Ishikawa (cell line): Measurements from ENCODE around the gene DPM1.

Experiments
- CREB1 ChIP-seq: IDR thresholded peaks from 2 replicates; pipeline ENCODE4 v1.6.1; 2012; ENCODE audit warnings: low read depth
- EP300 ChIP-seq: IDR thresholded peaks from 2 replicates; pipeline ENCODE4 v1.6.1; 2012; ENCODE audit warnings: borderline replicate concordance
- FOXM1 ChIP-seq: IDR thresholded peaks from 2 replicates; pipeline ENCODE4 v1.6.1; 2012; ENCODE audit warnings: low read depth, borderline replicate concordance
- NFIC ChIP-seq: IDR thresholded peaks from 2 replicates; pipeline ENCODE4 v1.6.1; 2012
- REST ChIP-seq: IDR thresholded peaks from 2 replicates; pipeline ENCODE4 v1.6.1; 2012; ENCODE audit warnings: low read depth, mild to moderate bottlenecking
- TAF1 ChIP-seq: IDR thresholded peaks from 2 replicates; pipeline ENCODE4 v1.6.1; 2012; ENCODE audit warnings: low read depth, mild to moderate bottlenecking
- USF1 ChIP-seq: IDR thresholded peaks from 2 replicates; pipeline ENCODE4 v1.6.1; 2012
- YY1 ChIP-seq: IDR thresholded peaks from 2 replicates; pipeline ENCODE4 v1.6.1; 2012; ENCODE audit warnings: low read depth

- TF ChIP-seq EP300 (peak; percentile 20; the same call in 1 of the 2 replicates), TAF1 (peak; percentile 86), YY1 (peak; percentile 91), CREB1 (peak; percentile 60; the same call in 1 of the 2 replicates), USF1 (peak; percentile 85), REST (0 out of 2 replicates have a peak, but pooled peaks have one; percentile 11), FOXM1 (peak; percentile 44; the same call in 1 of the 2 replicates), NFIC (no peak)
Observed at GRCh38 chr20:50931306-50932015, 26.9 kb downstream of the DPM1 start, which contains the start of gene ADNP.
